HG02610 (cell line): ENCODE data around the gene MSH5.
"Not testable (repeated sequence)": the region's sequence is repeated elsewhere in the genome, so short reads cannot be mapped to it uniquely, and the experiment has no call there.

Experiments used
- ATAC-seq: cut with Tn5 transposase; IDR thresholded peaks from one replicate; pipeline ENCODE4 v1.9.1; 2021; ENCODE audit warnings: mild to moderate bottlenecking, moderate library complexity; ENCODE audit not compliant: unreplicated experiment

The MSH5 gene

DNA sequence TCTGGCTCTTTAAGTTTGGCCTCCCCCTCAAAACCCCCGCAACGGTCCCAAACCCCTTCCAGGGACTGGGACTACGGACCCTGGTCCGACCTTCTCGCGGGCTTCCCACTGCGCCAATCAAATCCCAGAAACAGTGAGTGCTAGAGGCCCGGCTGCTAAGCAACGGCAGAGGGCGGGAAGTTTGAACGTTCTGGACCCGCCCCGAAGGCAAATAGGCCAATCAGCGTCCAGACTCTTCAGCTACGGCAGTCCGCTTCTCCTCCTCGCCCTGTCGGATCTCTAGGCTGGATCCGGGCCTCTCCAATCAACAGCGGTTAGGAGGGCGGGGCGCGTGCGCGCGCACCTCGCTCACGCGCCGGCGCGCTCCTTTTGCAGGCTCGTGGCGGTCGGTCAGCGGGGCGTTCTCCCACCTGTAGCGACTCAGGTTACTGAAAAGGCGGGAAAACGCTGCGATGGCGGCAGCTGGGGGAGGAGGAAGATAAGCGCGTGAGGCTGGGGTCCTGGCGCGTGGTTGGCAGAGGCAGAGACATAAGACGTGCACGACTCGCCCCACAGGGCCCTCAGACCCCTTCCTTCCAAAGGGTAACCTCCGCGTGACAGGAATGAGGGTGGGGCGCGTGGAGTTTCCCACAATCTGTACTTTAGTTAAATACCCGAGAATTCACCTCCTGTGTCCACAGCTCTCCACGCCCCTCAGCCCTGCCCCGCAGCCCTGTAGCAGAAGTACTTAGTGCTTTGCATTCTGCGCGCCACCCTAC lies at the start of gene MSH5:
TSS of gene MSH5 (plus strand) at position 367 of the 758 bp plus-strand sequence. CDS start 462 bp downstream, outside the sequence.
- ATAC-seq, result peak; percentile 76

DNA sequence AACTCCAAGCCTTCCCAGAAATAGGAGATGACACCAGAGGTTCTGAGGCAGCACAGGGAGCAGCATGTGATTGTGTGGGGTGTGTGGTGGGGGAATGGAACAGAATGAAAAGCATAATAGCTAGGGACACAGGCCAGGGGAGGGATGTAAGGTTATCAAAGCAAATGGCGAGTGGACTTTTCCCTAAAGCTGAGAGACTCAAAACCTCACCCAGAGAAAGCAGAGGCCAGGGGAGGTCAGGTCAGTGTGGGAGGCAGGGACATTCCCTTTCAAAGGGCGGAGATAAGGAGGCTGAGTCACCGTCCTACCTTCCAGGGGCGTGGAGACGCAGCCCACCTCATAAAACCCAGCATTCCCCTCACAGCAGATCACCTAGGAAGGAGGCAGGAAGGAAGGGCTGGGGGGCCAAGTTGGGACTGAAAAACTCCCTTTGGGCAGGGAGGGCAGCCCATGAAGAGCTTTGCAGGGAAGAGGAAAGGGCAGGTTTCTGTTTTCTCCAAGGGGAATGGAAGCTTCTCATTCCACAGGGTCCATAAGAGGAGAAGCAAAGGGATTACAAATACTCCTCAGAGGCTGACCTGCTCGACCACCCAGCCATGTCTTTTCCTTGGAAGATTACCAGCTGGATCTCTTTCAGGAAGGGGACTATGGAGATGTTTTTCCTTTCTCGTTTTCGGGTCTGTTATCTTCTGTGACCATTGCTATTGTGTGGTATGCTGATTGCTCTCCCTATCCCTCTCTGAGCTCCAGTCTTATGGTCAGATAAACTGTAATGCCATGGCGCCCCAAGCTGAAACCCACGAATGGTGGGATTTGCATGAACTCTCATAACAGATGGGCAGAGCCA lies 49.4 kb upstream of the MSH5 start:
- no peak for ATAC-seq

DNA sequence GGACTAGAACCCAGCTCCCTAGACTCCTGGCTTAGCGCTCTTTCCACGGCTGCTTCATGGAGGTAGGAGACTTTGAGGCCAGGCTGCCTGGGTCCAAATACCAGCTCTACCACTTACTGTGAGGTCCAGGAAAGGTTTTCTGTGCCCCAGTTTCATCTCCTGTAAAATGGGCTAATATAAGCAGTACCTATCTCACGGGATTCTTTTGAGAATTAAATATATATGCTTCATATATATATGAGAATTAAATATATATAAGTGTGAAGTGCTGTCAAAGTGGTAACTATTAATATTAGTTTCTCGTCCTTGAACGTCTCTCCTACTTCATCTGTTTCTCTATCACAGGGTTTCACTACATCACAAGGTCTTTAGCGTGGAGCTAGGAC lies 48.7 kb upstream of the MSH5 start:
- ATAC-seq, result no peak

- no peak for ATAC-seq
Measured at GRCh38 chr6:31691564-31692108, 48.2 kb upstream of the MSH5 start.

DNA sequence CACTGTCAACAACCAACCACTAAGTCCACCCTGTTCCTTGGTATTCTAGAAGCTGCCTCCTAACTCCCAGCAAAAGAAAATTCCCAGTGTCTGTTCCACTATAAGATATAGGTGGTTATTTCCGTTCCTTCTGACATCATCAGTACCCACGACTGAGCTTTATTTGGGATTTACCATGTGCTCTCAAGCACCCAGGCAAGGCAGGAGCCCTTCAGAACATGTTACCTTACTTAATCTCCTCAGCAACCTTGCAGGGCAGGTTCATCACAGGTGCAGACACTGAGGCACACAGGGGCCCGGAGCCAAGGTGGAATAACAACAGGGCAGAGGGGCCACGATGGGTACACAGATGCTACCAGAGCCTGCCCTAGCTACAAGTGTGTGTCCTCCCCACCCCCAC lies 47.5 kb upstream of the MSH5 start:
- no peak for ATAC-seq

DNA sequence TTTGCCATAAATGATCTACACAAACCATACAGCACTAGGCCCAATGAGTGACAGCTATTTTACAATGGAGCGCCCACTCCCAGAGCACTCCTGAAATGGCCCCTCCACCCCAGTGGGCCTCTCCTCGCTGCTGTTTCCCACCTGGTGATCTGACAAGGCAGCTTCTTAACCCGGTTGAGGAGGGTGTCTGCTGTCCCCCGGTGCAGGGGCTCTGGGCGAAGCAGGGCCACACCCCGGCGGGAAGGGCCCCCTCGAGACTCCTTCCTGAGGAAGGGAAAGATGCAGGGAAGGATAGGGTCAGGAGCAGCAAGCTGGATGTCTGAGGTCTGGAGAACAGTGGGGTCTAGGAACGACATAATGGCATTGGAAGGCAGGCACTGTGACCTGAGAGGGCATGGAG lies 46.9 kb upstream of the MSH5 start:
- ATAC-seq, result no peak

GRCh38 chr6:31693535-31693934 lies 46.3 kb upstream of the MSH5 start:
- ATAC-seq, result no peak

DNA sequence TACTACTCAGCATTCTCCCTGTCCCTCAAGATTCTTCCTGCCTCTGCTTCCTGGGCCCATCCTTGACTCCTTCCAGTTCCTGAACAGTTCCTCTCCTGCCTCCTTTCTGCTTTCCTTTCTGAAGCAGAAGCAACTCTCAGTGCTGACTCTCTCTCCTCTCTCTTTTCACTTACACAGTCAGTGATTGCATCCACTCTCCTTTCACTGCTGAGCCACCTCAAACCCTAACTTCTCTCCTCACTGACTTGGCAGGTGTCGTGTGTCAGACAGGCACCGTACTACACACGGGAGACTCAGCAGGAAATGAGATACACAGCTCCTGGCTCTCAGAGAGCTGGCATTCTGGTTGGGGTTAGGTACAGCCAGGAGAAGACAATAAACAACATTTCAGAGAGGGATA lies 42.2 kb upstream of the MSH5 start:
- ATAC-seq, result no peak

- ATAC-seq, result no peak
Measured at GRCh38 chr6:31700740-31701401, 38.9 kb upstream of the MSH5 start.

DNA sequence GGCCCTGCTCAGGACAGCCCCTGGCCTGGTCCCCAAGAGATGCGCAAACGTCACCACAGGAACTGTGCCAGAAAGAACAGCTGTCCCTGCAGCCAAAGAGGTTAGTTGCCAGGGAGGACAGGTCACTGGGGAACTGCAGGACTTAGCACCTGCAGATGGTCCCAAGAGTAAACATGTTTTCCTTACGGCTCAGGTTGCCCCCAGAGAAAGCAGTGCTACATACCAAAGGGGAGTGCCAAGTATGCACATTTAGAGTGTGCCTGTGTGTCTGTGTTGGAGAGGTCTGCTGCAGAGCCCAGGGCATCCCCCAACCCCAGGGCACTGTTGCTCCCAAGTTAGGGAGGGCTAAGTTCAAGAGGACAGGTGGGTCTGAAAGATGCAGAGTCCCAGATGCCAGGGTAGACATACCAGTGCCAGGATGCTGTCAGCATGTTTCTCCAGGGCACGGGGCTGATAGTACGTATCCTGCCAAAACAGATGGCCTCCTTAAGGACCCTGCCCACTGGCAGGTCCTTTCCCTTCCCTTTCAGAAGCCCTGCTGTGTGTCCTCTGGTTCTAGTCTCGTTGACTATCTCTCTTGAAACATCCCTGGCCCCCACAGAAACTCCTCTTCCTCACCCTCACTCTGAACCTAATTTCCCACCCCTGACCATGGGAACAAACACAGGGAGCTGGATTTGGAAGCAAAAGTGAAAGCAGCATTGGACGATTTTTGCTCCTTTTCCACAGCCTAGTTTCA lies 38.0 kb upstream of the MSH5 start:
- ATAC-seq, result no peak

DNA sequence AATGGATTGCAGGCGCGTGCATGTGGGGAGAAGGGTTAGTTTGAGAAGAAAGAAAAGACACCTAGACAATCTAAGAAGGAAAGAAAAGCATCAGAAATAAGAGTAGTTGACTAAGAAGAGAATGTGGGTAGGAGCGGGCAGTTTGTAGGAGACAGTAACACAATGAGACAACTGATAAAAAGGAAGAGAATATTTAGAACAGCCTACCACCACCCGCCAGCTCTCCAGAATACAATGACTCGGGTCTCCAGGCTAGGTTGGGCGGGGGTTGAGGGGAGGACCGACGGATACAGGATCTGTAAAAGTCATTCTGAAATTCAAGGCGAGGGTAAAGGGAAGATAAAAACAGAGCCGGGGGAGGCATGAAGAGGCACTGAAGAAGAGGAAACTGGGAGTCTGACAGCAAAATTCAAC lies 37.4 kb upstream of the MSH5 start:
- no peak for ATAC-seq

DNA sequence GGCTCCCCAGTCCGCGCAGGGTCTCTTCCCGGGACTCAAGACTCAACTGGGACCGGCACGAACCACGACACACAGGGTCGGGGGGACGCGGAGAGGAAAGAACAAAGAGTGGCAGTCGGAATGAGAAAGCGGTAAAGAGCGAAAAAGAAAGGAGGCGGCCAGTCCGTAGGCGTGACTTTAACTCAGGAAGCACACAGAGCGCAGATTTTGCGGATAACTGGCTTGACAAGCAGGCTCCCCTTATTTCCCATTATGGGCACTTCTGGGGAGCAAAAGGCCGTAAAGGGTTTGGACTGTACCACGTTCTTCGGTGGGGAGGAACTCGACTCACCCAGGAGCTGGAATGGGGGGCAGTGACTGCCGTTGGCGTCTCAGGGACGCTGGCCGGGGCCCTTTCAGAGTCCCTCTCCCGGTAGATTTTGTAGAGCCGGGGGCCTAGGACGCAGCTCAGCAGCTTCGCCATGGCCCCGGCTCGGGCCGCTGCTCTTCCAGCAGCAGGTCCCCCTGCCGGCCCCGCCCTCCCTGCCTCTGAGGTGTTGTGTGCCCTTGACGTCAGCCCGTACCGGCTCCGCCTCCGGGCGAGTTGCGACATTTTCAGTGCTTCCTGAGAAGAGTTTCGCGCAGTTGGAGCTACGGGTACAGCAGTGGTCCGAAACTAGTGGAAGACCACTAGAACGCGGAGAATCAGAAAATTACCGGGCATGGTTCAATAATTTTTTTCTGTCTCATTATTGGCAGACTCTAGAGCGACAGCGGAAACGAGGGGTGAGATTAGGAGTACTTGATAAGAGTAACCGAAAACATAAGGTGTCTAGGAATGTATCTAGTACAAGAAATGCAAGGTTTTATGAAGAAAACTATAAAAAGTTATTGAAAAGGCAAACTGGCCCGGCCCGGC lies 36.7 kb upstream of the MSH5 start, which contains the start of gene ABHD16A:
TSS of gene ABHD16A (minus strand) at position 506 of the 898 bp plus-strand sequence. CDS start at position 463, 43 bp downstream.
- peak; percentile 92 for ATAC-seq

GRCh38 chr6:31705931-31706330 lies 33.9 kb upstream of the MSH5 start:
- ATAC-seq, result no peak

GRCh38 chr6:31706599-31706998 lies 33.2 kb upstream of the MSH5 start, which contains the start of gene LY6G6F:
Gene LY6G6F (plus strand): TSS chr6:31706866. CDS start chr6:31706907, 41 bp downstream.
- ATAC-seq, result no peak

DNA sequence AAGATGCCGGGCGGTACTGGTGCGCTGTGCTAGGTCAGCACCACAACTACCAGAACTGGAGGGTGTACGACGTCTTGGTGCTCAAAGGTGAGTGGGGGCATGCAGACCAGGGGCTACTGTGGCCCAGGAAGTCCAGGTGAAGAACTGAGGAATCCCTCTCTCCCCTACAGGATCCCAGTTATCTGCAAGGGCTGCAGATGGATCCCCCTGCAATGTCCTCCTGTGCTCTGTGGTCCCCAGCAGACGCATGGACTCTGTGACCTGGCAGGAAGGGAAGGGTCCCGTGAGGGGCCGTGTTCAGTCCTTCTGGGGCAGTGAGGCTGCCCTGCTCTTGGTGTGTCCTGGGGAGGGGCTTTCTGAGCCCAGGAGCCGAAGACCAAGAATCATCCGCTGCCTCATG lies 32.1 kb upstream of the MSH5 start:
- ATAC-seq, result no peak

- no peak for ATAC-seq
Measured at GRCh38 chr6:31708224-31708623, 31.6 kb upstream of the MSH5 start.

- ATAC-seq, result not testable (repeated sequence)
Measured at GRCh38 chr6:31709157-31709556, 30.6 kb upstream of the MSH5 start.

DNA sequence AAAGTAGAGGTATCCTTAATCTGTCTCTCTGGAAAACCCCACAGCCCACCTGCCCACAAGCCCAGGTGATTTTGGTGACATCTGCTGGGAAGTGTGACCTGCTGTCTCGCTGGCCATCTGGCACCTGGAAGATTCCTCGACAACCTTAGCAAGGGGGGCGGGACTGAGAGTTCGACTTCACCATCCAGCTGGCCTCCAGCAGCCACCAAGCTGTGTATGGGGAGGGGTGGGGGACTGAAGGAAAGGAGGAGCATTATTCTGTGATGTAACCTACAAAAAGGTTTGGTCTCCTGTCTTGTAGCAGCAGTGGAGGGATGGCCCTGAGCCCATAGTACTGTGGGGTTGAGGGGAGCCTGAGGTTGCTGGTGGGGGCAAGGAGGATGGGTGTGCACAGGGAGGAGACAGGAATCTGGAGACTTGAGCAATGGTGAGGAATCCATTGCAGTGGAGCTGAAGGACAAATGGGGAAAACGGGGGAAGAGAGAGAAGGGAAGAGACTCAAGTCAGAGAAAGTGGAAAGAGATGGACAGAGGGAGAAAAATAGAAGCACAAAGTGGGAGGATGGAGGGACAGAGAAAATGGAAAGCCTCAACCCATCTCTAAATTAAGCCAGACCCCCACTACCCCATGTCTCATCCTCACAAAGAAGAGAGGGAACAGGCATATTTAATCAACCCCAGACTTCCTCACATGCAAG lies 29.1 kb upstream of the MSH5 start:
- no peak for ATAC-seq

DNA sequence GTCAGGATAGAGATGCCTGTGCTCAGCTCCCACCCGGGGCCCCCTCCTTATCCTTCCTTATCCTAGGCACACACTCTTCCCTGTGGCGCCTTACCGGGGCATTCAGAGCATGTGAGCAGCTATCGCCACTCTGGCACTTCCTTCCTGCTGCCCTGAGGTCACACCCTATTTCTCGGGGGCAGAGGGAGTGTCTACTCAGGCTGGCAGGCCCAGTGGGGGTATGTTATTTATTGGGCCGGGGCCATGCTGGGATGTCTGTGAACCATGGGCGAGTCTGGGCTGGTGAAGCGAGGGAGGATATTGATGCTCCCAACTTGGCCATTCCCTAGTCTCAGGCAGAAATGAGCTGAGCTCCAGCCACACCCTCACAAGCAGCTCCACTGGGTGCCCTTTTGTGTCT lies 28.6 kb upstream of the MSH5 start:
- ATAC-seq, result no peak
